Left lobe of liver (tissue), 2 donors: ENCODE measurements around the gene UBE3D. TPM values are rescaled to one million over a fixed set of nuclear protein-coding genes. Genes with fewer than 3 reads are reported as not detected.
"Not testable (repeated sequence)": the region's sequence is repeated elsewhere in the genome, so short reads cannot be mapped to it uniquely, and the experiment has no call there.

Source experiments
- ATAC-seq: fragments of 200-7000 bp; cut with Tn5 transposase; one replicate; pipeline ENCODE4 v1.9.1; 2020; ENCODE audit warnings: mild to moderate bottlenecking, moderate library complexity
- DNase-seq: peaks from one replicate; pipeline ENCODE4 v3.0.0-alpha.2; 2020; ENCODE audit warnings: low spot score
- total RNA-seq: library from RNA; stranded (reverse); gene quantifications from one replicate; pipeline ENCODE4 v1.2.1, GENCODE V29; 2021
- donor health status: DM: no; HTN: no; CAD: no; lungs with moderate emphysema.
- donor health status: DM: no; HTN: yes; CAD: no.

The UBE3D gene
- total RNA-seq, 1 donor from 2014 or later: 2.1 TPM

- peak; percentile 90 for ATAC-seq
- DNase-seq: no peak
Measured at GRCh38 chr6:83057705-83058321, 7.8 kb downstream of the UBE3D start.

GRCh38 chr6:83055366-83055964, 10.2 kb downstream of the UBE3D start:
- DNase-seq (no peak), ATAC-seq (peak; percentile 84)

- no peak for DNase-seq
- ATAC-seq: no peak
Measured at GRCh38 chr6:83053678-83054077, 12.0 kb downstream of the UBE3D start.

DNA sequence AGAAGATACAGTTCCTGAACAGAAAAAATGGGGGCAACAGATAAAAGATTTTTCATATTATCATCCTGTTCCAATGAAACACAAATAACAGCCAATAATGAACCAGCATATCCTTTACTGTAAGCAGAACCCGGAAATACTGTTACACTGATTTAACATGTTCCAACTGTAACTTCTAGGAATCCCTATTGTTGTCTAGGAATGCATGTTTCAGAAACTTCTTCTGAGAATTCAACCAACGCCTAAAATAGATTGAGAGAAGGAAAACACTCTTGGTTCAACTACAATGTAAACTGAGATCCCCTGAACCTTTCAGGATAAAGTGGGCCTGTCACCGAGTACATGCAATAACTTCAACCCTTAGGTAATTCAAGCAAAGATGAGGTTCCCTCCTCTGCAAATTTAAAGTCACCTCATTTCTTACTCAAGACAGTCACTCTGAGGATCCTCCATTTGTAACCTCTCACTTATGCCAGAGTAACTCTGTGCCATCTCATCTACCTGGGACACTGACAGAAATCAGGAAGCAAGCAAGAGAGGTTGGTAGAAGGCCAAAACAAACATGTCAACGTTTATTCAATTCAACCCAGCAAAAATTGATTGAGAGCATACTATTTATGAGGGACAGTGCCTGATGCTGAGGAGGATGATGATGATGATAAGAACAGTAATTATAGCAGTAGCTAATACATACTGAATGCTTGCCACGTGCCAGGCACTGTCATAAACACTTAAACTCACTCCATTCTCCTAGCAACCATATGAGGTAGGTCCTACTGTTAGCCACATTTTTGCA, 14.1 kb downstream of the UBE3D start:
- DNase-seq (no peak), ATAC-seq (peak; percentile 81)

GRCh38 chr6:83047065-83047754, 18.4 kb downstream of the UBE3D start:
- no peak for ATAC-seq

GRCh38 chr6:83044091-83044768, 21.4 kb downstream of the UBE3D start:
- ATAC-seq: no peak
- no peak for DNase-seq

More at GRCh38 chr6:83047065-83047754, 18.4 kb downstream of the UBE3D start:
- no peak for DNase-seq

DNA sequence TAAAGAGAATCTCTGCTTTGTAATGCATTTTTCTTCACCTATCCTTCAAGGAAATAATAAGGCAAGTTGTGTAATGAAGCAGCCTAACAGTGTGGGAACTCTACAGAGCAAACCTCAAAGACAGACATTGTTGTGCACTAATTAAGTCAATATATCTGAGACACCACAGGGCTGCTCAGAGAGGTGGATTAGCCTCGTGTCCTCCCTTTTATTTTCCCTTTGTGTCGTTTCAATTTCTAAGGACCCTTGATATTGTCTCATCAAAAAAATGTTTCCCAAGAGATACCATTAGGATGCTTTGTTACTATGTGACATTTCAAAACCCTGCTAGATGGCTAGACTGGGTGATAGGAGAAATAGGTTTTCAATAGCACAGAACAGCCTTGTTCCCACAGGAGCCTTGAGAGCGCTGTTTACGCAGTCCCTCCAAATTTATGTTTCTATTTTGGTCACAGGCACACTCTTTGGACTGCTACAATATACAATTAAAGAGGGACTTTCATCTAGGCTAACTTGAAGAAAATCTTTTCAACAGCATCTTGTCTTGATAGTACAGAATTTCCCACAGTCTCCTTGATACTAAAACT, 23.1 kb downstream of the UBE3D start:
- DNase-seq (no peak), ATAC-seq (no peak)

DNA sequence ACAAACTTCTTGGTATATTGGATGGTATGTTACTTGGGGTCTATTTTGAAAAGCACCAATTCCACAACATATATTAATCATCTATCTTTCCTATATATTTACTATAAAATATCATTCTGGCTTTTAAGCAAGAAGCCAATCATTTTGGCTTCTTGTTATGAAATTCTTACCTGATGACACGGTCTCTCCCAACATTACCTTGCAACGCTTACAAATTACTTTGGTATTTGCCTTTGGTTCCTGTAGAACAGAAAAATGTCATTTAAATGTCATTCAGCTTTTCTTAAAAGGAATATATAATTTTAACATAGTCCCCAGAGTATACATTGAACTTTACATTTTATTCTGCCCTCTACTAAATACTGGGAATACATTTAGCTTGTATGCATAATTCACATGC, 27.4 kb downstream of the UBE3D start:
- ATAC-seq: no peak
- DNase-seq: no peak

- no peak for DNase-seq
- ATAC-seq: no peak
Measured at GRCh38 chr6:83031689-83032088, 34.0 kb downstream of the UBE3D start.

- DNase-seq (no peak), ATAC-seq (no peak)
Measured at GRCh38 chr6:83019741-83020140, 45.9 kb downstream of the UBE3D start.

- ATAC-seq, DNase-seq: not testable (repeated sequence)
Measured at GRCh38 chr6:83011131-83011530, 54.5 kb downstream of the UBE3D start.

- DNase-seq: no peak
- ATAC-seq: no peak
Measured at GRCh38 chr6:83008626-83009025, 57.0 kb downstream of the UBE3D start.

GRCh38 chr6:83006270-83006905, 59.3 kb downstream of the UBE3D start:
- ATAC-seq: no peak
- DNase-seq: no peak

GRCh38 chr6:82996156-82996555, 69.5 kb downstream of the UBE3D start:
- DNase-seq: no peak
- ATAC-seq: no peak

DNA sequence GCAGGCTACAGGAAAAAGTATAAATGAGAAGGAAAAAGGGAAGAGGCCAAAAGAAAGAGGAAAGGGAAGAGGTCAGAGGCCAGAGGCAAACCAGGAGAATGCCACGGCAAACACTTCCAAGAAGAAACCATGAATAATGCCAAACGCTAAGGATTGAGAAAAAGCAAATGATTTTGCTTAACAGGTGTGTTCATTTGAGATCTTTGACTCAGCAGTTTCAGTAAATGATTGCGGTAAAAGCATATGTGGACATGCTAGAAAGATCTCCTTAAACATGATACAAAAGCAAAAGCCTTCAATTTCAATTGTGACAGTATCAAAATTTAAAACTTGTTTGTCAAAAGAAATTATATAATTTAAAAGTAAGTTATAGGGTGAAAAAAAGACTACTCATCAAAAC, 70.6 kb downstream of the UBE3D start:
- no peak for ATAC-seq
- DNase-seq: no peak

GRCh38 chr6:82989736-82990290, 75.8 kb downstream of the UBE3D start:
- ATAC-seq (no peak), DNase-seq (no peak)

GRCh38 chr6:82988930-82989351, 76.7 kb downstream of the UBE3D start:
- no peak for DNase-seq
- no peak for ATAC-seq

- no peak for ATAC-seq
Measured at GRCh38 chr6:82987951-82988350, 77.7 kb downstream of the UBE3D start.

DNA sequence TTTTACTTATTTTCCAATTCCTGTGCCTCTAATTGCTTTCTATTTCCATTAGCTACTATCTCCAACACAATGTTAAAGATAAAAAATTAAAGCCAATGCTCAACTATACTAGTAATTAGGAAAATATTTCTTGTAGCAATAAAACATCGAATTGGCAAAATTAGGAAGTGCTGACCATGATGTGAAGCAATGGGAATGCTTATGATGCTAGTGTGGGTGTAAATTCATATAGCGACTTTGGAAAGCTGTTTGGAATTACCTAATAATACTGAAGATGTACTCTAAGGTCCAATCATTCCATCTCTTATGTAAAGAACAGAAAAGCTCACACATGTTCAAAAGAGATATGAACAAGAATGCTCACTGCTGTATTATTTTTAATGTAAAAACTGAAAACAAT, 78.2 kb downstream of the UBE3D start:
- ATAC-seq (no peak), DNase-seq (no peak)

More at GRCh38 chr6:82987951-82988350, 77.7 kb downstream of the UBE3D start:
- DNase-seq: no peak

DNA sequence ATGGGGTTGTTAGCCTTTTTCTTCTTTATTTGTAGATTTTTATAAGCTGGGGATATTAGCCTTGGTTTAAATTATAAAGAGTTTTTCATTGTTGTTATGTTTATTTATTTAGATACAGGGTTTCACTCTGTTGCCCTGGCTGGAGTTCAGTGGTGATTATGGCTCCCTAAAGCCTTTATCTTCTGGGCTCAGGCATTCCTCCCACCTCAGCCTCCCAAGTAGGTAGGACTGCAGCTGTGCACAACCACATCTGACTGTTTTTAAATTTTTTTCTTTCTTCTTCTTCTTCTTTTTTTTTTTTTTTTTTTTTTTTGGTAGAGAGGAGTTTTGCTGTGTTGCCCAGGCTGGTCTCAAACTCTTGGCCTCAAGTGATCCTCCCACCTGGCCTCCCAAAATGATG, 80.9 kb downstream of the UBE3D start:
- ATAC-seq: no peak
- DNase-seq: no peak
